OCI-LY7 (cell line): ENCODE measurements around the gene LAMP5.

Experiments
- CTCF ChIP-seq: fragments of 200-600 bp; sonication (generic); conservative IDR thresholded peaks from 2 replicates; pipeline ENCODE4 v1.5.1; 2014; ENCODE audit warnings: mild to moderate bottlenecking, antibody characterized with exemption, low read length, moderate library complexity, mixed read lengths
- EZH2phosphoT487 ChIP-seq: fragments of 200-600 bp; sonication (generic); IDR thresholded peaks from 2 replicates; pipeline ENCODE4 v1.6.1; 2018; ENCODE audit warnings: low read depth, borderline replicate concordance, mild to moderate bottlenecking, mixed run types, antibody characterized with exemption, low read length, moderate library complexity, mixed read lengths

GRCh38 chr20:9520086-9520485, 5.7 kb downstream of the LAMP5 start:
- TF ChIP-seq CTCF: no peak
- no peak for TF ChIP-seq EZH2phosphoT487
